A549 (cell line): ENCODE results near the gene TRPV2.

Source experiments
- JUNB ChIP-seq: fragments of >200 bp; sonication (Bioruptor Twin); formaldehyde crosslinking; IDR thresholded peaks from 2 replicates; pipeline ENCODE4 v1.6.1; 2016
- RAD21 ChIP-seq, 2 experiments: fragments of >200 bp in 1 of 2; sonication (Bioruptor Twin) in 1 of 2; formaldehyde crosslinking in 1 of 2; IDR thresholded peaks in 1 of 2; conservative IDR thresholded peaks in 1 of 2; 2 replicates in 1 of 2; 3 replicates in 1 of 2; pipeline ENCODE4 v1.6.1; 2012 to 2018; ENCODE audit warnings: inconsistent platforms in 1 of 2
- TF ChIP-seq, protein P1 (sequence below): fragments of >200 bp; sonication (Bioruptor Twin); formaldehyde crosslinking; IDR thresholded peaks from 3 replicates; pipeline ENCODE4 v1.5.1; 2016
- TF ChIP-seq, protein P2 (sequence below): fragments of 200-600 bp; sonication (generic); IDR thresholded peaks from 2 replicates; pipeline ENCODE4 v1.6.1; 2016; ENCODE audit warnings: antibody characterized with exemption, mild to moderate bottlenecking, moderate library complexity
- TF ChIP-seq, protein P3 (sequence below): fragments of 450-650 bp; IDR thresholded peaks from 2 replicates; pipeline ENCODE4 v1.6.1; 2014; ENCODE audit warnings: antibody characterized with exemption

DNA sequence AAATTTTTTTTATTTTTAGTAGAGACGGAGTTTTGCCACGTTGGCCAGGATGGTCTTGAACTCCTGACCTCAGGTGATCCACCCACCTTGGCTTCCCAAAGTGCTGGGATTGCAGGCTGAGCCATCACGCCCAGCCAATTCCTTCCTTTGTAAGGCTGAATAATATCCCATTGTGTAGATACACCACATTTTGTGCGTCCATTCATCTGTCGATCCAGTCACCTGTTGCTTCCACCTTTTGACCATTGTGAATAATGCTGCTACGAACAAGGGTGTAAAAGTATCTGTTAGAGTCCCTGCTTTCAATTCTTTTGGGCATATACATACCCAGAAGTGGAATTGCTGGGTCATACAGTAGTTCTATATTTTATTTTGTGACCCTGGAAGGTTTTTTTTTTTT lies 15.3 kb downstream of the TRPV2 start:
- TF ChIP-seq, protein P1, sequence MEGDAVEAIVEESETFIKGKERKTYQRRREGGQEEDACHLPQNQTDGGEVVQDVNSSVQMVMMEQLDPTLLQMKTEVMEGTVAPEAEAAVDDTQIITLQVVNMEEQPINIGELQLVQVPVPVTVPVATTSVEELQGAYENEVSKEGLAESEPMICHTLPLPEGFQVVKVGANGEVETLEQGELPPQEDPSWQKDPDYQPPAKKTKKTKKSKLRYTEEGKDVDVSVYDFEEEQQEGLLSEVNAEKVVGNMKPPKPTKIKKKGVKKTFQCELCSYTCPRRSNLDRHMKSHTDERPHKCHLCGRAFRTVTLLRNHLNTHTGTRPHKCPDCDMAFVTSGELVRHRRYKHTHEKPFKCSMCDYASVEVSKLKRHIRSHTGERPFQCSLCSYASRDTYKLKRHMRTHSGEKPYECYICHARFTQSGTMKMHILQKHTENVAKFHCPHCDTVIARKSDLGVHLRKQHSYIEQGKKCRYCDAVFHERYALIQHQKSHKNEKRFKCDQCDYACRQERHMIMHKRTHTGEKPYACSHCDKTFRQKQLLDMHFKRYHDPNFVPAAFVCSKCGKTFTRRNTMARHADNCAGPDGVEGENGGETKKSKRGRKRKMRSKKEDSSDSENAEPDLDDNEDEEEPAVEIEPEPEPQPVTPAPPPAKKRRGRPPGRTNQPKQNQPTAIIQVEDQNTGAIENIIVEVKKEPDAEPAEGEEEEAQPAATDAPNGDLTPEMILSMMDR = no peak
- TF ChIP-seq, protein P2, sequence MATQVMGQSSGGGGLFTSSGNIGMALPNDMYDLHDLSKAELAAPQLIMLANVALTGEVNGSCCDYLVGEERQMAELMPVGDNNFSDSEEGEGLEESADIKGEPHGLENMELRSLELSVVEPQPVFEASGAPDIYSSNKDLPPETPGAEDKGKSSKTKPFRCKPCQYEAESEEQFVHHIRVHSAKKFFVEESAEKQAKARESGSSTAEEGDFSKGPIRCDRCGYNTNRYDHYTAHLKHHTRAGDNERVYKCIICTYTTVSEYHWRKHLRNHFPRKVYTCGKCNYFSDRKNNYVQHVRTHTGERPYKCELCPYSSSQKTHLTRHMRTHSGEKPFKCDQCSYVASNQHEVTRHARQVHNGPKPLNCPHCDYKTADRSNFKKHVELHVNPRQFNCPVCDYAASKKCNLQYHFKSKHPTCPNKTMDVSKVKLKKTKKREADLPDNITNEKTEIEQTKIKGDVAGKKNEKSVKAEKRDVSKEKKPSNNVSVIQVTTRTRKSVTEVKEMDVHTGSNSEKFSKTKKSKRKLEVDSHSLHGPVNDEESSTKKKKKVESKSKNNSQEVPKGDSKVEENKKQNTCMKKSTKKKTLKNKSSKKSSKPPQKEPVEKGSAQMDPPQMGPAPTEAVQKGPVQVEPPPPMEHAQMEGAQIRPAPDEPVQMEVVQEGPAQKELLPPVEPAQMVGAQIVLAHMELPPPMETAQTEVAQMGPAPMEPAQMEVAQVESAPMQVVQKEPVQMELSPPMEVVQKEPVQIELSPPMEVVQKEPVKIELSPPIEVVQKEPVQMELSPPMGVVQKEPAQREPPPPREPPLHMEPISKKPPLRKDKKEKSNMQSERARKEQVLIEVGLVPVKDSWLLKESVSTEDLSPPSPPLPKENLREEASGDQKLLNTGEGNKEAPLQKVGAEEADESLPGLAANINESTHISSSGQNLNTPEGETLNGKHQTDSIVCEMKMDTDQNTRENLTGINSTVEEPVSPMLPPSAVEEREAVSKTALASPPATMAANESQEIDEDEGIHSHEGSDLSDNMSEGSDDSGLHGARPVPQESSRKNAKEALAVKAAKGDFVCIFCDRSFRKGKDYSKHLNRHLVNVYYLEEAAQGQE = no peak
- TF ChIP-seq JUNB (no peak), RAD21 (conservative IDR thresholded peaks at IDR 0.05 in 1 of 2, IDR thresholded peaks at IDR 0.05 in 1 of 2) (no peak)
- TF ChIP-seq, protein P3, sequence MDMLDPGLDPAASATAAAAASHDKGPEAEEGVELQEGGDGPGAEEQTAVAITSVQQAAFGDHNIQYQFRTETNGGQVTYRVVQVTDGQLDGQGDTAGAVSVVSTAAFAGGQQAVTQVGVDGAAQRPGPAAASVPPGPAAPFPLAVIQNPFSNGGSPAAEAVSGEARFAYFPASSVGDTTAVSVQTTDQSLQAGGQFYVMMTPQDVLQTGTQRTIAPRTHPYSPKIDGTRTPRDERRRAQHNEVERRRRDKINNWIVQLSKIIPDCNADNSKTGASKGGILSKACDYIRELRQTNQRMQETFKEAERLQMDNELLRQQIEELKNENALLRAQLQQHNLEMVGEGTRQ = no peak
